HepG2 (cell line): Measurements from ENCODE around the gene PELO. TPM values are rescaled to one million over a fixed set of nuclear protein-coding genes. Genes with fewer than 3 reads are reported as not detected.

Experiments used
- ATAC-seq: fragments of 200-7000 bp; cut with Tn5 transposase; 3 replicates; pipeline ENCODE4 v1.9.1; 2020; ENCODE audit warnings: mild to moderate bottlenecking, moderate library complexity
- BruUV-seq: library from RNA; stranded (reverse); fragments of 400-500 nt; replicated peaks from 2 replicates; lab custom pipeline; 2021; lab: Mats Ljungman, UMichigan
- CTCF ChIA-PET: fragments of 300-600 bp; formaldehyde crosslinking; extraction: SDS; loops from one replicate; lab custom pipeline; 2021; ENCODE audit warnings: low total read pairs, inconsistent platforms, low intra/inter-chr PET ratio; lab: Yijun Ruan, JAX
- POLR2A ChIA-PET: fragments of 350-600 bp; sonication (Branson Sonifier 250); formaldehyde crosslinking; loops from one replicate; lab custom pipeline; 2020; ENCODE audit warnings: antibody characterized with exemption, inconsistent platforms; lab: Yijun Ruan, JAX
- DNase-seq: peaks from one replicate; pipeline ENCODE4 v3.0.0-alpha.2; 2015; ENCODE audit warnings: low spot score
- FAIRE-seq: peaks from 3 replicates; lab custom pipeline; 2011; peaks lifted over from hg19 to GRCh38; lab: Jason Lieb, UNC
- H2AFZ ChIP-seq: one replicate; pipeline ENCODE4 v1.6.1; 2011; ENCODE audit warnings: low read length, inconsistent platforms
- H3K27ac ChIP-seq: fragments of 300-600 bp; 3 replicates; pipeline ENCODE4 v1.8.0; 2011; ENCODE audit warnings: mixed run types, mild to moderate bottlenecking, mixed read lengths, low read length, inconsistent platforms; ENCODE audit not compliant: insufficient read depth; ENCODE audit errors: extremely low read length
- H3K27me3 ChIP-seq, 2 experiments: fragments of 200-600 bp in 1 of 2; 2 replicates in 1 of 2; 3 replicates in 1 of 2; pipeline versions ENCODE4 v1.6.0 to v1.8.0; 2011; ENCODE audit warnings: low read length in 2 of 2, mild to moderate bottlenecking in 2 of 2, moderate library complexity in 2 of 2, inconsistent platforms in 1 of 2; ENCODE audit not compliant: insufficient read depth in 2 of 2, control insufficient read depth in 1 of 2
- H3K36me3 ChIP-seq, 2 experiments: fragments of 200-600 bp in 1 of 2; replicated peaks in 1 of 2; 2 replicates in 1 of 2; 3 replicates in 1 of 2; pipeline versions ENCODE4 v1.5.1 to v1.8.0; 2011; ENCODE audit warnings: low read length in 2 of 2, inconsistent platforms in 1 of 2; ENCODE audit not compliant: insufficient read depth in 2 of 2, control insufficient read depth in 1 of 2
- H3K4me1 ChIP-seq: 2 replicates; pipeline ENCODE4 v1.5.1; 2012; ENCODE audit warnings: low read length, inconsistent platforms; ENCODE audit not compliant: insufficient read depth
- H3K4me2 ChIP-seq: 2 replicates; pipeline ENCODE4 v1.6.0; 2011; ENCODE audit warnings: low read depth, low read length, inconsistent platforms
- H3K4me3 ChIP-seq, 3 experiments: fragments of 200-600 bp in 1 of 3; sonication (generic), shearing (Covaris generic) in 1 of 3; replicated peaks in 1 of 3; 2 replicates each; pipeline ENCODE4 v1.5.1; 2011 to 2016; ENCODE audit warnings: low read length in 3 of 3, inconsistent platforms in 2 of 3, low read depth in 2 of 3, mild to moderate bottlenecking in 2 of 3, control low read depth in 1 of 3, mixed read lengths in 1 of 3; ENCODE audit not compliant: insufficient read depth in 1 of 3
- H3K79me2 ChIP-seq: one replicate; pipeline ENCODE4 v1.6.1; 2011; ENCODE audit warnings: low read length, inconsistent platforms; ENCODE audit not compliant: insufficient read depth
- H3K9ac ChIP-seq: 2 replicates; pipeline ENCODE4 v1.6.0; 2011; ENCODE audit warnings: mild to moderate bottlenecking, low read depth, low read length, inconsistent platforms; ENCODE audit not compliant: insufficient read depth
- H3K9me3 ChIP-seq: 2 replicates; pipeline ENCODE4 v1.5.1; 2012; ENCODE audit warnings: mild to moderate bottlenecking, low read length
- H4K20me1 ChIP-seq: 2 replicates; pipeline ENCODE4 v1.6.0; 2011; ENCODE audit warnings: inconsistent platforms, mild to moderate bottlenecking, low read length, moderate library complexity; ENCODE audit not compliant: insufficient read depth
- ERF ChIP-seq: IDR thresholded peaks from 2 replicates; pipeline ENCODE4 v1.6.1; 2018; ENCODE audit warnings: missing biosample characterization, missing genetic modification reagents
- FOXC1 ChIP-seq: sonication (generic); formaldehyde crosslinking; IDR thresholded peaks from 2 replicates; pipeline ENCODE4 v1.8.0; 2022; ENCODE audit warnings: mild to moderate bottlenecking, missing genetic modification reagents, borderline replicate concordance
- HDAC2 ChIP-seq: sonication (generic); formaldehyde crosslinking; IDR thresholded peaks from 2 replicates; pipeline ENCODE4 v1.4.0; 2020; ENCODE audit warnings: missing genetic modification reagents
- HES4 ChIP-seq: sonication (generic); formaldehyde crosslinking; IDR thresholded peaks from 2 replicates; pipeline ENCODE4 v1.9.0; 2021; ENCODE audit warnings: mild to moderate bottlenecking, missing genetic modification reagents, borderline replicate concordance
- MIER3 ChIP-seq: IDR thresholded peaks from 2 replicates; pipeline ENCODE4 v1.6.1; 2016; ENCODE audit warnings: missing compliant biosample characterization, borderline replicate concordance
- NFIC ChIP-seq: IDR thresholded peaks from 2 replicates; pipeline ENCODE4 v1.6.1; 2012; ENCODE audit warnings: mild to moderate bottlenecking, low read length, inconsistent platforms
- PCBP2 ChIP-seq: fragments of 200-400 bp; formaldehyde crosslinking; optimal IDR thresholded peaks from 2 replicates; pipeline ENCODE3; 2018; ENCODE audit warnings: low read length, low read depth; ENCODE audit not compliant: poor library complexity, severe bottlenecking
- PHF5A ChIP-seq: IDR thresholded peaks from one replicate; pipeline ENCODE4 v1.6.1; 2018; ENCODE audit warnings: low read depth, missing genetic modification reagents; ENCODE audit not compliant: unreplicated experiment
- SIX4 ChIP-seq: sonication (generic); formaldehyde crosslinking; IDR thresholded peaks from 2 replicates; pipeline ENCODE4 v1.4.0; 2020; ENCODE audit warnings: missing genetic modification reagents
- TARDBP ChIP-seq: sonication (generic); formaldehyde crosslinking; IDR thresholded peaks from 2 replicates; pipeline ENCODE4 v1.8.0; 2022; ENCODE audit warnings: mild to moderate bottlenecking, missing genetic modification reagents
- ZHX1 ChIP-seq: sonication (generic); formaldehyde crosslinking; IDR thresholded peaks from 2 replicates; pipeline ENCODE4 v1.8.1; 2022; ENCODE audit warnings: low read depth, mild to moderate bottlenecking, missing genetic modification reagents
- ZNF234 ChIP-seq: sonication (generic); formaldehyde crosslinking; conservative IDR thresholded peaks from 2 replicates; pipeline ENCODE4 v1.5.1; 2020; ENCODE audit warnings: mild to moderate bottlenecking, missing genetic modification reagents
- WGBS: methylation state at CpG from one replicate; pipeline ENCODE4 v1.1.6; 2017; ENCODE audit warnings: low lambda C conversion rate; 5-methylcytosine and 5-hydroxymethylcytosine counted together
- in situ Hi-C: cut with HindIII; loops from 2 replicates; pipeline ENCODE4 v1.10.0; 2017; ENCODE audit warnings: low pct_unique_long_range_greater_than_20kb; ENCODE audit not compliant: extremely low pct_ligation_motif_present
- intact Hi-C: fragments of 100-400 bp; cut with micrococcal nuclease; formaldehyde crosslinking; loops from one replicate; pipeline ENCODE4 v1.10.0; 2022; ENCODE audit not compliant: unreplicated experiment
- polyA plus RNA-seq, 8 experiments: library from polyadenylated mRNA; depleted of rRNA in 3 of 8; stranded (reverse) in 7 of 8; unstranded in 1 of 8; fragments of >200 nt; fragmentation: Illumina TruSeq in 4 of 8; extraction: Trizol in 4 of 8; gene quantifications; 2 replicates each; pipeline versions ENCODE4 v1.2.1 to v1.2.3, GENCODE V29; 2011 to 2016; ENCODE audit warnings: low read depth in 4 of 8, missing spikeins in 1 of 8, mixed read lengths in 1 of 8; ENCODE audit not compliant: insufficient read depth in 1 of 8
- total RNA-seq, 5 experiments: library from RNA; depleted of rRNA; stranded (reverse); fragments of >200 nt; fragmentation: Illumina TruSeq; extraction: Trizol; gene quantifications; 2 replicates each; pipeline ENCODE4 v1.2.3, GENCODE V29; 2016; ENCODE audit warnings: low read depth in 1 of 5
- TF ChIP-seq, protein P1 (sequence below): sonication (generic); formaldehyde crosslinking; IDR thresholded peaks from 2 replicates; pipeline ENCODE4 v1.4.0; 2020; ENCODE audit warnings: missing genetic modification reagents
- TF ChIP-seq, protein P2 (sequence below): sonication (generic); formaldehyde crosslinking; IDR thresholded peaks from 2 replicates; pipeline ENCODE4 v1.4.0; 2020; ENCODE audit warnings: mild to moderate bottlenecking, missing genetic modification reagents
- TF ChIP-seq, protein P3 (sequence below): sonication (generic); formaldehyde crosslinking; conservative IDR thresholded peaks from 2 replicates; pipeline ENCODE4 v1.8.0; 2022; ENCODE audit warnings: missing genetic modification reagents
- TF ChIP-seq, protein P4 (sequence below): sonication (generic); formaldehyde crosslinking; IDR thresholded peaks from 2 replicates; pipeline ENCODE4 v1.5.0; 2020; ENCODE audit warnings: missing genetic modification reagents

The PELO gene
- total and polyA plus RNA-seq, 2 of the 13 experiments (the other 11 are each of a cell fraction or from before 2014, with no cell fraction given): 19.0 to 23.9 TPM

DNA sequence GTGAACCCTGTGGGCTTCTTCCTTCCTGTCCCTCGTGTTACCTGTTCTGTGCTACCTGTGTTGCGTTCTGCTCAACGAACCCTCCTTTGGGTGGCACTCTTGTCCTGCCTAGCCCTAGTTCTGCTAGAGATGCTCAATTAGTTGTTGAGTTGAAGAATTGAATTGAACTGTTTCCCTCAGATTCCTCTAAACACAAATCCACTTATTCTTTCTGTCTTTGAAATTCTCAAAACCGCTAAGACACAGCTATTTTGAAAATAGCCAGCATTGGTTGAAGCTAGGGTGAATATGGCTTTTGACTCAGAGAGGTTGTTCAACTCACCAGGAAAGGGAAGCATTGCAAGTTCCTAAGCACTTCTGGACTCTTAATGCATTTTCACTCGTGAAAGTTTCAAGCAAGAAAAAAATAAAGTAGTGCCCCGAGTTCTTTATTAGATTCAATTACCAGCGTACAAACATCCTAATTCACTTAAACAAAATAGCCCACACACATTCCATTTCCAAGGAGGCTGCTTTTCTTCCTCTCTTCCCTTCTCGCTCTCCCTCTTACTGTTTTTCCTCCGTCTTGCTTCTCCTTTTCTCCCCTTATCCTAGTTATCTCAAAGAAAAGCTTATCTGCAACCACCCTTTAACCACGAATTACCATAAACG, 642 bp upstream of the PELO start:
- in situ Hi-C loops (loop anchor here (5.0 kb wide), 1 partner anchor 80 kb away; no protein-coding TSS in a partner anchor), intact Hi-C loops (loop anchor here (1.0 to 5.0 kb wide), 5 partner anchors 14 to 310 kb away; no protein-coding TSS in a partner anchor)
- ATAC-seq (peak; percentile 42), FAIRE-seq (peak; percentile 90), DNase-seq (peak; percentile 53)
- H4K20me1 ChIP-seq: no peaks in the 10 kb centered on the region
- H3K4me3 ChIP-seq: peak overlapping the region; percentile 76 to 92 (median 77)
- H2AFZ ChIP-seq: no peak overlapping the region
- peaks cover 40% of the 10 kb centered on the region for H3K4me1 ChIP-seq
- H3K36me3 ChIP-seq: no peaks in the 10 kb centered on the region
- no peaks in the 10 kb centered on the region for H3K9me3 ChIP-seq
- TSS peak; percentile 67 for BruUV-seq
- peak overlapping the region; percentile 73 for H3K27ac ChIP-seq
- H3K79me2 ChIP-seq: peaks cover 35% of the 10 kb centered on the region
- peak overlapping the region; percentile 71; the same call in 1 of the 2 replicates for H3K9ac ChIP-seq
- POLR2A ChIA-PET: interaction anchor here (0.7 to 4.9 kb wide), 5 partner anchors 13 to 128 kb away, joined by 3 to 79 read pairs (median 3); no protein-coding TSS in a partner anchor
- peak overlapping the region; percentile 69 for H3K4me2 ChIP-seq
- CTCF ChIA-PET: interaction anchor here (3.1 kb wide), 1 partner anchor 129 kb away, joined by 43 read pairs; no protein-coding TSS in a partner anchor
- H3K27me3 ChIP-seq: no peaks in the 10 kb centered on the region; a peak in 1 of 5 replicates
- WGBS: 2% methylated on average over 11 of the region's 11 CpGs
- TF ChIP-seq NFIC: 0 out of 2 replicates have a peak, but pooled peaks have one; percentile 3
- 0 out of 2 replicates have a peak, but pooled peaks have one; percentile 27 for TF ChIP-seq TARDBP (CRISPR knock-in tag)
- TF ChIP-seq PCBP2: no peak
- TF ChIP-seq, protein P1, sequence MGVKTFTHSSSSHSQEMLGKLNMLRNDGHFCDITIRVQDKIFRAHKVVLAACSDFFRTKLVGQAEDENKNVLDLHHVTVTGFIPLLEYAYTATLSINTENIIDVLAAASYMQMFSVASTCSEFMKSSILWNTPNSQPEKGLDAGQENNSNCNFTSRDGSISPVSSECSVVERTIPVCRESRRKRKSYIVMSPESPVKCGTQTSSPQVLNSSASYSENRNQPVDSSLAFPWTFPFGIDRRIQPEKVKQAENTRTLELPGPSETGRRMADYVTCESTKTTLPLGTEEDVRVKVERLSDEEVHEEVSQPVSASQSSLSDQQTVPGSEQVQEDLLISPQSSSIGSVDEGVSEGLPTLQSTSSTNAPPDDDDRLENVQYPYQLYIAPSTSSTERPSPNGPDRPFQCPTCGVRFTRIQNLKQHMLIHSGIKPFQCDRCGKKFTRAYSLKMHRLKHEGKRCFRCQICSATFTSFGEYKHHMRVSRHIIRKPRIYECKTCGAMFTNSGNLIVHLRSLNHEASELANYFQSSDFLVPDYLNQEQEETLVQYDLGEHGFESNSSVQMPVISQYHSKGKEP: no peak
- peak; percentile 30; the same call in 1 of the 2 replicates for TF ChIP-seq SIX4 (CRISPR knock-in tag)
- TF ChIP-seq ZHX1: no peak
- TF ChIP-seq, protein P2, sequence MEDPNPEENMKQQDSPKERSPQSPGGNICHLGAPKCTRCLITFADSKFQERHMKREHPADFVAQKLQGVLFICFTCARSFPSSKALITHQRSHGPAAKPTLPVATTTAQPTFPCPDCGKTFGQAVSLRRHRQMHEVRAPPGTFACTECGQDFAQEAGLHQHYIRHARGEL (CRISPR knock-in tag): no peak
- no peak for TF ChIP-seq ZNF234 (CRISPR knock-in tag)
- TF ChIP-seq FOXC1 (CRISPR knock-in tag): no peak
- no peak for TF ChIP-seq PHF5A (CRISPR knock-in tag)
- 0 out of 2 replicates have a peak, but pooled peaks have one; percentile 39 for TF ChIP-seq ERF (CRISPR knock-in tag)
- no peak for TF ChIP-seq HES4 (CRISPR knock-in tag)
- no peak for TF ChIP-seq MIER3 (CRISPR knock-in tag)
- TF ChIP-seq, protein P3, sequence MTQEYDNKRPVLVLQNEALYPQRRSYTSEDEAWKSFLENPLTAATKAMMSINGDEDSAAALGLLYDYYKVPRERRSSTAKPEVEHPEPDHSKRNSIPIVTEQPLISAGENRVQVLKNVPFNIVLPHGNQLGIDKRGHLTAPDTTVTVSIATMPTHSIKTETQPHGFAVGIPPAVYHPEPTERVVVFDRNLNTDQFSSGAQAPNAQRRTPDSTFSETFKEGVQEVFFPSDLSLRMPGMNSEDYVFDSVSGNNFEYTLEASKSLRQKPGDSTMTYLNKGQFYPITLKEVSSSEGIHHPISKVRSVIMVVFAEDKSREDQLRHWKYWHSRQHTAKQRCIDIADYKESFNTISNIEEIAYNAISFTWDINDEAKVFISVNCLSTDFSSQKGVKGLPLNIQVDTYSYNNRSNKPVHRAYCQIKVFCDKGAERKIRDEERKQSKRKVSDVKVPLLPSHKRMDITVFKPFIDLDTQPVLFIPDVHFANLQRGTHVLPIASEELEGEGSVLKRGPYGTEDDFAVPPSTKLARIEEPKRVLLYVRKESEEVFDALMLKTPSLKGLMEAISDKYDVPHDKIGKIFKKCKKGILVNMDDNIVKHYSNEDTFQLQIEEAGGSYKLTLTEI (CRISPR knock-in tag): no peak
- TF ChIP-seq, protein P4, sequence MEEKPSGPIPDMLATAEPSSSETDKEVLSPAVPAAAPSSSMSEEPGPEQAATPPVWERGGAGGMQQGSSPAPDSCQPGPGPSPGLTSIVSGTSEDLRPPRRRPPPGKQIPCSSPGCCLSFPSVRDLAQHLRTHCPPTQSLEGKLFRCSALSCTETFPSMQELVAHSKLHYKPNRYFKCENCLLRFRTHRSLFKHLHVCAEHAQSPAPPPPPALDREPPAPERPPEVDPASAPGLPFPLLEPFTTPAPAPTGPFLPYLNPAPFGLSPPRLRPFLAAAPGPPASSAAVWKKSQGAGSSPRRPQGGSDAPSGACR: no peak
- peak; percentile 40; the same call in 1 of the 2 replicates for TF ChIP-seq HDAC2 (CRISPR knock-in tag)
